Smooth muscle cell of the umbilical artery (primary cell): ENCODE results near the gene RNF141. TPM values are rescaled to one million over a fixed set of nuclear protein-coding genes. Genes with fewer than 3 reads are reported as not detected.

Experiments used
- total RNA-seq: library from RNA; depleted of rRNA; stranded (reverse); fragments of >200 nt; gene quantifications from 2 replicates; pipeline ENCODE4 v1.2.3, GENCODE V29; 2014

The RNF141 gene
- total RNA-seq = 38.6 and 41.0 TPM in 2 replicates

GRCh38 chr11:10540915-10541560 lies at the start of gene RNF141:
Gene RNF141, minus strand, starts transcription at chr11:10541187. Its CDS starts 7,029 bp downstream, at chr11:10534158.

GRCh38 chr11:10568486-10568941 lies 27.5 kb upstream of the RNF141 start, which contains the start of gene LYVE1:
Gene LYVE1, minus strand, starts transcription at chr11:10568665. Its CDS starts 133 bp downstream, at chr11:10568532.

Other genes starting within 250 kb of the RNF141 start
- 36.5 and 54.1 TPM in 2 replicates for gene SBF2, start 247.0 kb downstream of the RNF141 start, total RNA-seq
- 76.5 and 93.5 TPM in 2 replicates for gene ADM, start 236.1 kb downstream of the RNF141 start, total RNA-seq
- gene AMPD3, start 85.9 kb downstream of the RNF141 start, total RNA-seq = 12.2 and 16.0 TPM in 2 replicates
- 0.37 TPM in 1 of 2 replicates, not detected in the other for gene LYVE1, start 27.5 kb upstream of the RNF141 start, total RNA-seq
- gene IRAG1, start 152.6 kb upstream of the RNF141 start, total RNA-seq = 3.0 and 8.6 TPM in 2 replicates
- gene CTR9, start 210.1 kb upstream of the RNF141 start, total RNA-seq = 35.1 and 36.2 TPM in 2 replicates